Cerebellar cortex (tissue), 1 donor: Measurements from ENCODE around the gene ME3.

Source experiments
- DNase-seq: peaks from one replicate; pipeline ENCODE4 v3.0.0-alpha.2; 2015; ENCODE audit warnings: low spot score

ME3 gene

DNA sequence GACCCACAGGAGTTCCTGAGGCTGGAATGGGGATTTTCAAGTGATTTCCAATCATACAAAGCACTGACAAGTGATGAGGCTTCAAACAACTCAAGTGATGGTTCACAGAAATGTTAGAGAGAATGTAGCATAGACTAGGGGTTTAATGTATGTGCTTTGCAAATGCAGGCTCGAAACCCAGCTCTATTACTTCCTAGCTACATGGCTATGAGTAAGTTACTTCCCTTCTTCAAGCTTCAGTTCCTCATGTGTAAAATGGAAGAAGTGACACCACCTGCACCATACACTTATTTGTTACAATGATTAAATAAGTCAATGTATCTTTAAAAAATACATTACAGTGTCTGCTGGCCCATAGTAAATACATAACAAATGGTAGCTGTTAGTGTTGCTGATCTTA lies 158.0 kb downstream of the ME3 start:
- no peak for DNase-seq

DNA sequence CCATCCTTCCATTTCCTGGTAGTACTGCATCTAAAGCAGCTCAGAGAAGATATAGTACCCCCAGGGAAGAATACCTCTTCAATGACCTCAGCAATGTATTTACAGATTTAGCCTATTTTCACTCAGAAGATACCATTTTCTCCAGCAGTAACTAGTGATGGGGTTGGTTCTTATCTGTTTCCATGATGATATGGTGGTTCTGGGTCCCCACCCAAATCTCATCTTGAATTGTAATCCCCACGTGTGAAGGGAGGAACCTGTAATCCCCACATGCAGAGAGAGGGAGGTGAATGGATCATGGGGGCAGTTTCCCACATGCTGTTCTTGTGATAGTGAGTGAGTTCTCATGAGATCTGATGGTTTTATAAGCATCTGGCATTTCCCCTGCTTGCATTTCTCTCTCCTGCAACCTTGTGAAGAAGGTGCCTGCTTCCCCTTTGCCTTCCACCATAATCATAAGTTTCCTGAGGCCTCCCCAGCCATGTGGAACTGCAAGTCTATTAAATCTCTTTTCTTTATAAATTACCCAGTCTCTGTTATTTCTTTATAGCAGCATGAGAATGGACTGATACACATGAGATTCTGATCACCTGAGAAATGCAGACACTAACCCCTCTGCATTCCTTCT lies 158.6 kb downstream of the ME3 start:
- DNase-seq = no peak

DNA sequence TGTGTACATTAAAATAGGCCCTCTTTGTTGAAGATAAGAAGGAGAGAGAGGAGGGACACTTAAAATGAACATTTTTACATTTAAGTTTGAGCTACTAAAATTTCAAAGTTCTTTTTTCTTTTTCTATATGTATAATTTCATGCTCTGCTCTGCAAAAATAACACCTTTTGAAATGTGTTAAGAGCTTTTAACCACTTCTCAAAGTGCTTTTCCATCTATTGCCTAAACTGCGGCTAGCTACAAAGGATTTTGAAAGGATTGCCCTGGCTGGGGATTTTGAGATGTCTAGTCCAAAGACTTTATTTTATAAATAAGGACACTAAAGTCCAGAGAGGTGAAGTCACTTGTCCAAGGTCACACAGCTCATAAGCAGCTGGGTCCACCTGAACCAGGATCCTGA lies 159.3 kb downstream of the ME3 start:
- DNase-seq = no peak

DNA sequence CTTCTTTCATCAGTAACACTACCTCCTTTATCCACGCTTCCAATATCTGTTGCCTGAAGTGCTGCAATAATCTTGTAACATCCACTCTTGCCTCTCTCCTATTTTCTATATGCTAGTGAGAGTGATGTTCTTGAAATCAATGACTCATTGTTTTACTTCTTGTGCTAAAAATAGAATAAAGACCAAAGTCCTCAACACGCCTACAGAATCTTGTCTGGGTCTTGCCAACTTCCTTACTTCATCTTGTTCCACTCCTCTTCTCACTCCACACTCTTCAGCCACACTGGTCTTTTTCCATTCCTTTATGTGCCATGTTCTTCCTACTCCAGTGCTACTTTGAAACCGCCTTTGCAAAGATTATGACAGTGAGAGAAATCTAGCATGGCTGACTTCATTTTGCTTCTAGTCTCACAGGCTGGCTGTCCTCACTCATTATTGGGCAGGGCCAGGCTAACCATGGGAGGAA lies 161.3 kb downstream of the ME3 start:
- no peak for DNase-seq

- no peak for DNase-seq
Measured at GRCh38 chr11:86510674-86511073, 161.7 kb downstream of the ME3 start.

DNA sequence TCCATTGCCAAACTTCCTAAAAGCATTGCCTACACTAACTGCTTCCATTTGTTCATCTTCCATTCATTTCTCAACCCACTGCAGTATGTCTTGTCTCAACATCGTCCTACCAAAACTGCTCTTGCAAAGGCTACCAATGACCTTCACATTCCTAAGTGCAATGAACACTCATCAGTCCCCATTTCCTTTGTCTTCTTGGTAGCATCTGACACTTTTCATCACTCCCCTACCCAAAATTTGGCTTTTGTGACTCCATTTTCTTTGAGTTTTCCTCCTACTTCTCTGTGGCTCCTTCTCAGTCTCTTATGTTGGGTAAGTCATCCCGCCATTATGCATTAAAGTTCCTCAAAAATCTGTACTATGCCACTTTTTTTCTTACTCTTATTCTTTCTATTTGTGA lies 162.3 kb downstream of the ME3 start:
- no peak for DNase-seq

- DNase-seq = no peak
Measured at GRCh38 chr11:86509588-86509974, 162.8 kb downstream of the ME3 start.

- no peak for DNase-seq
Measured at GRCh38 chr11:86508604-86509587, 163.5 kb downstream of the ME3 start.

DNA sequence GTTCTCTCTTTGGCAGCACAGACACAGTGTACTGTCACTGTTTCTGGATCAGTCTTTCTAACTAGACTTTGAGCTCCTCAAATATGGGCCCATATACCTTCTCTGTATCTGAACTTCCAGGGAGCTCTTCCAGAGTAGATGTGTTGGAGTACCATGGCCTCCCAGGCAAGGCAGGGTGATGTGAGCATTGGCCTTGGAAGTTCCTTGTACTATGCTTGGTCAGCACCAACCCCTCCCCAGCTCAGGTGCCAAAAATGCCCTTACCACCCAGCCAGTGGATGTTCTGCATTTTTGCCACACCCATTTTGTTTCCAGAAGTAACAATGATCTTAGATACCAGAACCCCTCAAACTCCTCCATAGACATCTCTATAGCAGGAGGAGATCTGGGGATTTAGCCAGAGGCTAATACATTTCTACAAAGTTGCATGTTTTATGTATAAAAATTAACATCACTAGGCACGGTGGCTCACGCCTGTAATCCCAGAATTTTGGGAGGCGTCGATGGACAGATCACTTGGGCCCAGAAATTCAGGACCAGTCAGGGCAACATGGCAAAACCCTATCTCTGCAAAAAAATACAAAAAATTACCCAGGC lies 165.1 kb downstream of the ME3 start:
- DNase-seq = no peak

DNA sequence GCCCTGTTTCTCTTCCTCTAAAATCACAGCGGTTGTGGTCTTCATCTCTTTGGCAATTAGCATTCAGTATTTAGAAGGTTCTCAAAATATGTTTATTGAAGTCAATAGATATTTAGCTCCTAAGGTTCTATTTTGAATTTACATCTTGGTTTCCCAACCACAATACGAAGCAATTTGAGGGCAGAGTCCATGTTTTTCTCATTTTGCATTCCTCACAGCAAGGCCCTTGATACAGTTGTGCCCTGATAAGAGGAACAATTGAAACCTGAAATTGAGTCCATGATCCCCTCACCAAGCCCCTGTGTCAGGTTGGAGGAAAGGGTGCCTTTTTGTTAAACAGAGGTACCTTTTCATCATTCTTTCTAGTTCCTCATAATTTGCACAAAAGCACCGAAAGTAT lies 166.2 kb downstream of the ME3 start:
- no peak for DNase-seq

DNA sequence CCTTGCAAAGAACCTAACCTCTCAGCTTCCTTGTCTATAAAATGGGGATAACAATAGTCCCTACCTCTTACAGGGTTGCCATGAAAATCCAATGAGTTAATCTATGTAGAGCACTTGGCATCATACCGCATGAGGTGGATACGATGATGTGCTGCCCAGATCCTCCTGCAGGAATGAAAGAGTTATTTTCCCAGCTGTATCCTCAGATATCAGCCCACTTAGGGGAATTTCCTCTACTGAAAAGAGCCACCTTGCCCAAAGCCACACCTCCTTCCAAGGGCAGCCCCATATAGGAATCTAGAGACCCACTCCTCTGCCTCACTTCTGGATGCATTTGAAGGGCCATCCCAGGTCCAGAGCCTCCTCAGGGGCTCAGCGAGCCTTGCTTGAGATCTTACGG lies 169.3 kb downstream of the ME3 start:
- no peak for DNase-seq

DNA sequence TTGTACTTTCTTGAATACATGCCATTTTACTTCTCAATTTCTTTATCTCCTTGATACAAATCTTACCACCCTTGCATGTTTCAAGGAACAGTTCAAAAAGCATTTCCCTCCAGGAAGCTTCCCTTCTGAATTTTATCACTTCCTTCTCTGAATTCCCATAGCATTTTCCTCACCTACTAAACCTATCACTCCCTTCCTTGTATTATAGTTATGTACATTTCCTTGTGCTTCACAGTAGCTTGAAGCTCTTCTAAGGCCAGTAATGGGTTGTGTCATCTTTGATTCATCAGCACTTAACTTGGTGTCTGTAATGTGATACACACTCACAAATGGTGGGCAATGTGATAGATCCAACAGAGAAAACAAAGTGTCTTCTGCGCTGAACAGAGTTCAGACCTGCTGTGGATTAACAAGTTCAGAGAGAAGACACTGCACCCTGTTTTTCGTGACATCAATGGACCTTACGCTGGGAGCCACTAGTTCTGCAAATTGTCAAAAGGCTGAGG lies 170.2 kb downstream of the ME3 start:
- no peak for DNase-seq

- DNase-seq = no peak
Measured at GRCh38 chr11:86500500-86501140, 171.8 kb downstream of the ME3 start.

DNA sequence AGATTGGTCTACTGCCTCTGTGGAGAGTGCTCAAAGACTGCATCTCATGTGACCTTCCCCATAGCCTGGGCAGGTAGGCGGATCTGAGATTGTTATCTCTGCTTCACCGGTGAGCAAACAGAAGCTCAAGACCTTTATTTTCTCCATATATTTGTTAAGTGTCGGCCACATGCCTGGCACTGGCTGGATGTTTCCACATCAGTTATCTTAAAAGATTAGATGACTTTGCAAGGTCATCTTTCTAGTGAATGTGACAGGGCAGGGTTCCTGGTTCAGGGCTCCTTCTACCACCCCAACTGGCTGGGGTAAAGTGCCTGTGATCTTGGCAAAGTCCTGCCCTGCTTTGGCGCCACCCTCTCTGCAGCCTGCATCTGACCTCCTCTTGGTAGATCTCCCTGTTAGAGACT lies 172.7 kb downstream of the ME3 start:
- DNase-seq = no peak

GRCh38 chr11:86497836-86498235 lies 174.6 kb downstream of the ME3 start:
- no peak for DNase-seq

- no peak for DNase-seq
Measured at GRCh38 chr11:86497310-86497709, 175.1 kb downstream of the ME3 start.

DNA sequence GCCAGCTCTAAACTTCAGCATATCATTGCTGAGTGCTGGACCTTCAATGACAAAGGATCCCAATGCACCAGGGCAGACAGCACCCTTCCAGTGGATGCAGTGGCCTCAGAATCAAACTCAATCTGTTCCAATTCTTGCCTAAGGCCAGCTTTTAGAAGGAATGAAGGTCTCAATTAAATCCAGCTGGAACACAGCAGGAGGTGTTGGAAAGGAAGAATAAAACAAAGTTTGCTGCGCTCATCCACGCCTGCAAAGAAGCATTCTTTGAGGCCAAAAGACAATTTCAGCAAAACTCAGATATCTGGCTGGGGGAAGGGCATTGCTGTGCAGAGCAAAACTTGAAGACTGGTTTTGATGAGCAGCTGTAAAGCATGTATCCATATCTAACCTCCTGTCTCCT lies 177.1 kb downstream of the ME3 start:
- DNase-seq = no peak

GRCh38 chr11:86492370-86493010 lies 179.9 kb downstream of the ME3 start:
- no peak for DNase-seq

- DNase-seq = no peak
Measured at GRCh38 chr11:86491027-86491426, 181.4 kb downstream of the ME3 start.

GRCh38 chr11:86490582-86490981 lies 181.8 kb downstream of the ME3 start:
- no peak for DNase-seq

GRCh38 chr11:86489442-86489841 lies 183.0 kb downstream of the ME3 start:
- DNase-seq = no peak

GRCh38 chr11:86488553-86488952 lies 183.9 kb downstream of the ME3 start:
- no peak for DNase-seq
